HG03439 (cell line): ENCODE results near the gene LRCH4.

Experiments used
- ATAC-seq: cut with Tn5 transposase; IDR thresholded peaks from one replicate; pipeline ENCODE4 v1.9.1; 2021; ENCODE audit warnings: mild to moderate bottlenecking, moderate library complexity; ENCODE audit not compliant: unreplicated experiment

LRCH4 gene

DNA sequence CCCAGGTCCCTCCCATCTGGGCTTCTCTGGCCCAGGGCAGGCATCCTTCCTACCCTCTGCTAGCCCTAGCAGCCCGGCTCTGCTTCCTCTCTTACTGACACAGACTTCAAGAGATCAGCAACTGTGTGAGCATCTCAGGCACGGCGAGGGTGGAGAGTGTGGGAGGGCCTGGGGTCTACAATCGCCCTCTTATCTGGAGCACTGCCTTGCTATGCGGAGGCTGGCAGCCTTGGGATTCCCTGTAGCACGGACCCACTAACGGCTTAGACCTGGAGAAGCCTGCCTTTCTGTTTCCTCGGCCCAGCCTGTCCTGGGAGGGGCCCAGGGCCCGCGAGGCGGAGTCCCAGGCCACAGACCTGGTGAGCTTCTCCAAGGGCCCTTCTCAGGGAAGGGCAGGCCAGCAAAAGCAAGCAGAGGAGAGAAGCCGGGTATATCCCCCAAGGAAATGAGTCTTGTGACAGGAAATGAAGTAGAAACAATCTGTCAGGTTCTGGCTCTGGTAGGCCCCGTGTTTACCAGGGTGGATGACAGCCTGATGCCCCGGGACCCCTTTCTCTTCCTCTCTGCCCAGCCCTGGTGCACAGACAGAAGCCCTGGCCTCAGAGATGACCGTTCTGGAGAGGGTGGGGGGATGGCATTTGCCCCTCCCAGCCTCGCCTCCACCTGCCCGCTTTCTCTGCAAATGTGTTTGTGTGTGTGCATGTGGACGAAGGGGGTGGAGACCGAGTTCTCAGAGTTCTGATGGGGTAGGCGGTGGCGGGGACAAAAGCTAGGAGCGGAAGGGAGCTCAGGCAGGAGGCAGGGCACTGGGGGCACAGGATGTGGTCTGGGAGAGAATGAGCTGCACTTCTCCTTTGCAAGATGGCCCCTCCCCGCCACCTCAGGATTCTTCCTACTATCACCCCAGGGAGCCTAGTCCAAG lies 2.5 kb downstream of the LRCH4 start:
- ATAC-seq, result no peak

DNA sequence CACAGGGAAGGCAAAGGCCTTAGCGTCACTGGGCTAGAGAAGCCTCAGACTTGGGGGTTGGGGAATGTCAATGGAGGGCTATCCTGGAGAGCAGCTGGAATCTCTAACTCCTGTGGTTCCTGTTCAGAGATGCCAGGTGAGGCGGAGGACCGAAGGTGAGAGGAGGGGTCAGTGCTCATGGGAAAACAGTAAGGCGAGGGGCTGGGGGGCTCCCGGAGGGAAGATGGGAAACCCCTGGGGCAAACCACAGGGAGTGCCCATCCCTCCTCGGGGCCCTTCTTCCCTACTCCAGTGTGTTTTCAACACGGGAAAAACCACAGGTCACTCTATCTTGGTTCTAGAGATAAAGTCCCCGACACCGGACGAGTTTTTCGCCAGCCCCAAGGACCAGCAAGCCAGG lies 3.3 kb downstream of the LRCH4 start:
- no peak for ATAC-seq

DNA sequence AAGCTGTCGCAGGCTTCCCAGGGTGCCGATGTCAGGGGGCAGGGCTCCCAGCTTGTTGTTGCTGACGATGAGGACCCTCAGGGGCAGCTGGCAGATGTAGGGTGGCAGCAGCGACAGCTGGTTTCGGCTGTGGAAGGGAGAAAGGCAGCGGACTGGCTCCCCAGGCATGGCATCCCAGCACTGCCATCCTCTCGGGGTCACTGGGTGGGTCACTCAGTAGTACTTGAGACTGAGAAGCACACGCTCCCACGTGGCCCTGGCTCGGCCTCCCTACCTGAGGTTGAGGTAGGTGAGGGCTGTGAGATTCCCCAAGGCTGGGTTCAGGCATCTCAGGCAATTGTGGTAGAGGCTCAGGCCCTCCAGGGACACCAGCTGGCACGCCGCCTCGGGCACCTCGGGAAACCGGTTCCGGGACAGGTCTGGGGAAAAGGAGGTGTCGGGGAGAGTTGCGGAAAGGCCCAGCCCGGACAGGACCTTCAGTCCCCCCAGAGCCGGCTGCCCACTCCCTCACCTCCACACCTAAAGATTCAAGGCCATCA lies 3.8 kb downstream of the LRCH4 start:
- no peak for ATAC-seq

DNA sequence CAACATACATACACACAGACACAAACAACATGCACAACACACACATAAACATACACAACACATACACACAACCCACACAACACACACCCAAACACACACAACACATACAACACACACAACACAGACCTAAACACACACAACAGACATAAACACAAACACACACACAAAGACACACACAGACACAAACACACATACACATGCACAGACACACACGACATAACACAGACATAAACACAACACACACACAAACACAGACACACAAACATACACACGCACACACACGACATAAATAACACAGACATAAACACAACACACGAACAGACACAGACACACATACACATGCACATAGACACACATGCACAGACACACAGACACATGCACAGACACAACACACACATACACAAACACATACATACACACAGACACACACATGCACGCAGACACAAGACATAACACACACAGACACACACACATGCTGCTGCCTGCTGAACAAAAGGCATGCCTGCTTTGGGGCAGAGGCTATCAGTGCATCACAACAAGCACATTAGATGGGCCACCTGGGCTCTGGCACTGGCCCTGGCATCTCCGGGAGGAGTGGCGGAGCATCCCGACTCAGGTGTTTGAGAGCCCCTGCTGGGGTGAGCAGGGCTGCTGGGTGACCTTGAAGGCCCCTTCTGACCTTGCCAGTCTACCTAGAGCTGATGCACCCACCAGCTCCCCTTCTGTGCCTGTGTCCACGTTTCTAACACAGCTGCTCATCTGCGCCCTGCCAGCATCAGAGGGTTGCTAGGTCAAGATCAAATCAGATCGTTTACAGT lies 5.3 kb downstream of the LRCH4 start:
- ATAC-seq, result no peak

DNA sequence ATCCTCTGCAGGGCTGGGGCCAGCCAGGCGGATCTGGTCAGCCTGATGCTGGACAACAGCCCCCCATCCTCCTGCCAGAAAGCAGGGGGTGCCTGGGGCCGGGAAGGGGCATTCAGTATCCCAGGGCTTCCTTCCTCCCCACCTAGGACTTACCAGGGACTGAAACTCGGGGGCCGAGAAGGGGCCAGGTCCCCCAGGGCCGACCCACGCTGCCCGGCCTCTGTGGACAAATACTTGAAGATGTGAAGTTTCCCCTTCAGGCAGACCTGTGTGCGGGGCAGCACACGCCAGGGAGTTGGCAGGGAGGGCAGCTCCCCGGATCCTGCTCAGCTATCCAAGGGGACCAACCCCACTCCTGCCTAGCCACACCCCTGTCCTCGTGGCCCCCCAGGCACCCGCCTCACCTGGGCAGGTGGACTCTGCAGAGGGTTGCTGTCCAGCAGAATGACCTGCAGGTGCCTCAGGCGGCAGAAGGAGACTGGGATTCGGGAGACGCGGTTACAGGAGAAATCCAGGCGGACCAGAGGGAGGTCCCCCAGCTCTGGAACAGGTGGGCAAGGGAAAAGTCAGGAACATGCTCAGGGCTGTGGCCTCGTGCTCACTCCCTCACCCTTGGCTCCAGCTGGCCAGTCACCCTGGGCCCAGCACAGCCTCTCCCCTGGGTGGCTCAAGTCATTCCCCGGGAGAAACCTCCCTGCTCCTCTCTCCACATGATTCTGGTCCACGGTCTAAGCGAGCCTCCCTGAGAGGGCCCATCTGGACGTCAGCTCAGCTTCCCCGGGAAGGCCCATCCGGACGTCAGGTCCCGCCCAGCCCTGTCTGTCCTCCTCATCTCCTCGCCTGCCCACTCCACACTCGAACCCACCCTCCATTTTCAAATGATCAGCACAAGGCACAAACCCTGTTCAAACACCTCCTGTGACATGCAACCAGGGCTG lies 7.4 kb downstream of the LRCH4 start:
- ATAC-seq, result no peak

DNA sequence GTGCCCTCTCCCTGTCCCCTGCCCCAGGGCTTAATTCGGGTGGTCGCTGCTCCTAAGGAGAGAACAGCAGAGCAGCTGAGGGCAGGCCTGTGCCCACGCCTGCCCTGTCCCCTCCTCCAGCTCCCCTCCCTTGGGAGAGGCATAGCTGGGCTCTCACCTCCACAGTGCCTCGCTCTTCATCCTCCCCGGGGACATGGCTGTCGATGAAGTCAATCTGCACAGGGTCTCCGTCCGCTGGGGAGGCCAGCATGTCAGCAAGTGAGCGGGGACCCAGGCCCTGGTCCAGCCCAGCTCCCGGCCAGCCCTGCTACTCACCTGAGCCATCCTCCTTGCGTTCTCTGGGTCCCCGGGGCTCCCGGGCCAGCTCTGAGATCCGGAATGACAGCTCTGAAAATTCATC lies 8.4 kb downstream of the LRCH4 start:
- no peak for ATAC-seq

DNA sequence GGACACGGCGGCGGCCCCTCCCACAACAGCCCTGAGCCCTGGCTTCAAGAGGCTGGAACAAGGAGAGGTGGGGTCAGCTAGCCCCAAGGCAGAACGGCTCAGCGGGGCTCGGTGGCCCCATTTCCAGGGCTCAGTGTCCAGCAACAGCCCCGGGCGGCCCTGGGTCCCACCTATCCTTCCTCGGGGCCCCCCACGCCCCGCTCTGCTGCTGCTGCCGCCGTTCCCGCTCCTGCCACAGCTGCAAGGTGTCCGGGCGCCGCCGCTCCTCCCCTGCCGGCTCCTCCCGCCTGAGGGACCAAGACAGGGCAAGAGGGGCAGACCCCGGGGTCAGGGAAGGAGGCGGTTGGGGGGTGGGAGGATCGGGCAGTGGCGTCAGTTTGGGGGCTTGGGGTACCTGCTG lies 8.8 kb downstream of the LRCH4 start:
- ATAC-seq, result no peak

DNA sequence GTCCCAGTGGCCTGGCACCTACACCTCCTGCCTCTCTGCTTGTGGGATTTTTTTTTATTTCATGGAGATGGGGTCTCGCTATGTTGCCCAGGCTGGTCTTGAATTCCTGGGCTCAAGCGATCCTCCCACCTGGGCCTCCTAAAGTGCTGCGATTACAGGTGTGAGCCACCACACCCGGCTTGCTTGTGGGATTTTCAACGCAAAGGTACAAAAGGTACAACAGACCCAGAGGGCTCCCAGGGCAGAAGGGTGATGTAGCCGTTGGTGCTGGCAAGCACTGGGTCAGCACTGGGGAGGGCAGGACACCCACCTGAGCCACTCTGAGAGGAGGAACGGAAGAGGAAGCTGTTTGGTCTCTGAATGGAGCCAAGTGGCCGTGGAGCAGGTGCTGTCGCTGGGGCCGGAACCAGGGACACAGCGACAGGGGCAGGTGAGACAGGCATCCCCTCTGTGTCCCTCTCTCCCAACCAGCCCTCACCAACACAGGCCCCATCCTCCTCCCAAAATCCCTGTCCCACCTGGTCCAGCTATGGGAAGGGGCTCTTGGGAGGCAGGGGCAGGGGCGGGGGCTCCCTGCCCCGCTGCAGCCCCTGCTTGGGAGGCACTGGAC lies 9.4 kb downstream of the LRCH4 start:
- no peak for ATAC-seq

DNA sequence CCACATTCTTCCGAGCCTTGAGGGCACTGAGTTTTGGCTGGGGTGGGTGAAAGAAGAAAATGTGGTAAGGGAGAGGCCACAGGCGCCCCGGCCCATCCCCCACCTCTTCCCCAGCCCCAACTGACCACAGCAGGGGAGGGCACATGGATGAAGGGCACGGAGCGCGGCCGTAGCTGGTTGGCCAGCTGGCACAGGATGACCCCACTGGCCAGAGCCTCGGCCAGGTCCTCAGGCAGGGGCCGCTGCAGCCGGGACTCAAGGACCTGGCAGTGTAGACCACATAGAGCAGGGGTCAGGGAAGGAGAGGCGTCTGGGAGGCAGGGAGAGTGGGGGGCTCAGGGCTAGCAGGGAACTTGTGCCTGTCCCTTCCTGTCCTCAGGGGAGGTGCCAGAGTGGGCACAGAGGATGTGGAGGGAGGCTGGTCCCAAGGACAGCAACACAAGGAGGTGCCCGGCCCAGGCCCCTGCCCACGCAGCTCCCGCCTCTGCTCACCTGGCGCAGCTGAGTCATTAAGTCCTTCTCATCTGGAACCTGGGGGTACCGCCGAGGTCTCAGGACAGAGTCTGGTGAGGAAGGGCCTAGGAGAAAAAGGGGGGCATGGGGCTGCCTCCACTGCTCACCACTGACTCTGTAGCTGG lies 10.1 kb downstream of the LRCH4 start:
- no peak for ATAC-seq

DNA sequence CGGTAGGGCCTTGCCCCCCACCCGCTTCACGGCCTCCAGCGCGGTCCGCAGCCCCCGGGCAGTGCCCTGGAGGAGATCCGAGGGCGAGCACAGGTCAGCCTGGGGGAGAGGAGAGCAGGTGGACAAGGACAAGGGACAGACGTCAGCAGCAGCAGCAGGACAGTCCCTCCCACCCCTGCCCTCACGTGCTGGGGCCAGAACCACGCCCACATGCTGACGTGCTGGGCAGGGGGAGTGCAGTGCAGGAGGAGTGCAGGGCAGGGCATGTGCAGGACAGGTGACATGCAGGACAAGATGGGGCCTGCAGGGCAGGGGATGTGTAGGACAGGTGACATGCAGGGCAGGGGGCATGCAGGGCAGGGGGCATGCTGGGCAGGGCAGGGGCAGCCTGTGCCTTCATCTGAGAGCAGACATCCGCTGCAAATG lies 10.7 kb downstream of the LRCH4 start:
- no peak for ATAC-seq

DNA sequence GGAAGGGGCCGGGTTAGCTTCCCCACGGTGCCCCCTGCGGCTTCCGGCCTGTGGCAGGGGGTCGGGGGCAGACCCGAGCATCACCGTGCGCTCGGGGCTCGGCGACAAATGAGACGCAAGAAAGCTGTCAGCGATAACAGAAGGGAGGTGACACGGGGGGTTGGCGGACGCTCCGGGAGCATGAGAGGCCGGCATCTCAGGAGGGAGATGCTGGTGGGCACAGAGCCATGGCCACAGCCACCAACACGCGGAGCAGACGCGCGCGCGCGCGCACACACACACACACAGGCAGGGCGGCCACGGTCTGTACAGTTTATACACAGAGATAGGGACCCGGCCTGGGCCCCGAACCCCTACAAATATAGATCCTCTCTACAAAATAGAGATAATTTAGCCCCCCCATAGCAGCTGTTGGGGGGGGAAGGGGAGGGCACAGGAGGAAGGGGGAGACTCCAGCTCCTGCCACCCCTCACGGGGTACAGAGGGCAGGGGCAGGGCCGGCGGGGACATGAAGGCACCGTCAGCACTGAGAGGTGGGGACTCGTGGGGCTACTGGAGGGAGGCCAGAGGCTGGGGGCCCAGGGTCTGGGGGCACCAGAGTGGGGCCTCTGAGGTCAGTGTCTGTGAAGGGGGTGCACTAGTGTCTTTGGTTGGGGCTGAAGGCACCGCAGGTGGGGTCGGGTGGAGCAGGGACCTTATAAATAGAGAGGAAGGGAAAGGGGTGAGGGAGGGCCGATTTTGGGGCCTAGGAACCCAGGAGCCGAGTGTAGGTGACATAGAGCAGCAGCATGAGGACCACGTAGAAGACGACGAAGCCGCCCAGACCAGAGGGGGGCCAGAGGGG lies 11.3 kb downstream of the LRCH4 start:
- ATAC-seq, result no peak

DNA sequence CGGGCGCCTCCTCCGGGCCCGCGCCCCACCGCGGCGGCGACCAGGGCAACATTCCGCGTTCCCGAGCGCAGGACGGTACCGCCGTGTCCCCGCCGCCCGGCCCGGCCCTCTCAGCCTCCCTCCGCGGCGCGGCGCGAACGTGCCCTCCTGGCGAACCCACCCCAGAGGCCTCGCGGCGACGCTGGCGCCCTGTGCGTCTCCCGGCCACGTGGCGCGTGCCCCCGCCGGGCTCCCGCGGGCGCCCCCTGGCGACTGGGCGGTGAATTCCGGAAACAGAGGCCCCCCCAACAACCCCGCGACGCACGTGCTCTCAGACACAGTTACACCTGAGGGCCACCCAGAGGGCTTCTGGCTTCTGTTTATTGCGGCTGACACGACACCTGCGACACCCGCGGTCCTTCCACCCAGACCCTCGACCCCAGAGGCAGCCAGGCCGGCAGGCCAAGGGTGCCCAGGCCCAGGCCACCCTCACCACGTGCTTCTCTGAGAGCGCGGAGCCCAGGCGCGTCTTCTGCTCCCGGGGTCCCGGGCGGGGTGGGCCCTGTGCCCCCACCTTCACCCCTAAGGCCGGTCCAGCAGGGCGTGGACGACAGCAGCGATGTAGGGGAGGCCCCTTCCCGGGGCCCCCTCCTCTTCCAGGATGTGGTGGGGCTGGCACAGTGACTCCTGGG lies 12.1 kb downstream of the LRCH4 start, which contains the start of gene SAP25:
SAP25 (minus strand) TSS at position 210 of the 671 bp plus-strand sequence; CDS start at position 52, 158 bp downstream.
- ATAC-seq, result no peak

DNA sequence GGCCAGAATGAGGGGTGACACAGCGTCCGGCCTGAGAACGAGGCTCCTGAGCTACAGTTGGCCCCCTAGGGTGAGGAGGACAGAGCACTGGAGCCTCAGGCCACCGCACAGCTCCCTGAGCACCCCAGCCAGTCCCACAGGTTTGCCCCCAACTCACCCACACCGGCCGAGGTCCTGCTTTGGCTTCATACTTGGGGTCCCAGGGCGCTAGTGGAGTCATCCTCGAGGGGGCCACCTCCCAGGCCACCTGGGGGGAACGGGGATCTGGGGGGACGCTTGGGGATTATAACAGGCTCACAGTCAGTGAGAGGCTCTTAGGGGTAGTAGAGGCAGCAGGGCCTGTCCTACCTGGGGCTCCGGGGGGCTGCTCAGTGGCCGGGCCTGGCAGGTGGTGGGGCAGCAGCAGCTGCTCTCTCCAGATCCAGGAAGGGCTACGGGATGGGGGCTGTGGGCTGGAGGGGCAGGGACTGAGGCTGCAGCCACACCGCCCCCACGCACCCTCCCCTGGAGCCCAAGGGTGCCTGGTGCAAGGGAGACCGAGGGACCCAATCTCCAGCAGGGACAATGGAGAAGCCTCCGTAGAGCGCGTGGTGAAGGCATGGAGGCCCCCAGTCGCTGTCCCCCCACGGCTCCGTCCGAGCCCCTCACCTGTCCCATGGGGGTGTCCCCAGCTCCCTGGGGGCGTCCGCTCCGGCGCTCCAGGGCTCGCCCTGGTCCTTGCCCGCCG lies 12.8 kb downstream of the LRCH4 start:
- no peak for ATAC-seq

DNA sequence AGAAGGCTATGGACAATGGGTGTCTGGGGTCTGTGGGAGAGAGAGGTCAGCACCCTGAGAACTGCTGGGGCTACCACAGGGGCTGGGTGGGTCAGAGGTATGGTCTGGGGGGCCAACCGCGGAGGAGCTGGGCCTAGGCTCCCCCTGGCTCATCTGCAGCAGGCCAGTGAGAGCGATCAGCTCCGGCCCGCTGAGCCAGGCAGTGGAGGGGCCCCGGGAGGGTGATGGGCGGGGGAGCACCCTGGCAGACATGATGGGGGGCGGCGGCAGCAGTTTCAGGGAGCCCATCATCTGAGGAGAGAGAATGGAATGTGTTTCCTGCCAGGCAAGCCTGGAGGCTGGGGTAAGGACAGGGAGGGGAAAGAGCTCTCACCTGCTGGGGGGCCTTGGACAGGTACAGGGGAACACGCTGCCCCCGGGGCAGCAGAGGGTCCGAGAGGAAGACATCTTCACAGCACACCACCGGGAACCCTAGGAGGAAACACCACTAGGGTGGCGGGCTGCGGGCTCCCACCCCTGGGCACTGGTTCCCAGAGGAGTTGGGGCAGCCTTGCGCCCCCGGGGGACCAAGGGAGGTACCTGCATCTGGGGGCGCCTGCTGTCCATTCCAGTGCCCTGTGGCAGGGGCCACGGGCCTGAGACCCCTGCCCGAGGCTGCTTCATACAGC lies 13.5 kb downstream of the LRCH4 start:
- ATAC-seq, result no peak

DNA sequence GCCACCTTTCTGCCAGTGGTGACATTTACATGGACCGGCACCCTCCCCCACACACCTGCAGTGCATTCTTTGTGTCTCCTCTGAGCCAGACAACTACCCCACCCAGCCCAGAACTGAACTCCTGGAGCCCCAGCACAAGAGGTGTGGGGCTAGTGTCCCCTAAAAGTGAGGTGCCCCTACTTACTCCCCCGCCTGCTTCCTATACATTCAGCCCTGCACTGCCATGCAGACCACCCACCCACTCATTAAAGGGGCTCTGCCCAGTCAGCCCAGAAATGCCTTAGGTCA lies 14.2 kb downstream of the LRCH4 start:
- ATAC-seq, result no peak

DNA sequence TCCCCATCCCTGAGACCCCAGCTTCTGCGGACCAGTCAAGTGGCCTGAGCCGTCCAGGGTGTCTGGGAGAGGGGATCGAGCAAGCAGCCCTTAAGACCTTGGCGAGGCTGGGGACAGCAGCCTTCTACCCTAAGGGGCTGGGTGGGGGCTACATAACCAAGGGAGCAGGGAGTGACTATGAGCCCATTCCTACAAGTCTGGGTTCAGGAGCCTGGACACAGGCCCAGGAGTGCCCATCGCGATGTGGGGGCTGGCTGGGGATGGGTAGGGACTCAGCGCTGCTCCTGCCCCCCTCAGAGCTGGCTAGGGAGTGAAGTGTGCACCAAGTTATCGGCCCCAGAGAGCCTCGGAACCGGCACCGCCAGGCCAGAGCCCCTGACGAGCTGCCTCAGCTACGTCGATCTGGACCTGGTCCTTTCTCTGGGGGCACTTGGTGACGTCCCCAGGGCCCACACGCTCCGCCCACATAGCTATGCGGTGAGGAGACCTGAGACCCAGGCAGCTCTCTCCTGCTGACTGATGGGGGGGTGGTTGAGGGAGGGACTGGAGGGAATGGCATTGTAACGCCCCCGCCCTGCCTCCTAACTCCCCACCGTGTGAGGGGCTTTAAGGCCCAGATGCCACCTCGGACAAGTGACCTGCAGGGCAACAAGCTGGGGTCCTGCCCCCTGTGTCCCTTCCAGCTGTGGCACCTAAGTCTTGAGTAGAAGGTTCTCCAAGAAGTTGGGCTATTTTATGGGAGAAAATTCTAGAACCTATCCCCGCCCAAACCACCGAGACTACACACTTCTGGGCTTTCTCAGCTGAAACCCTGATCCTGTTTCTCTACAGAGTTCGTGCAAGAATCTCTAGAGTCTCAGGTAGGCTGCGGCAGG lies 14.7 kb downstream of the LRCH4 start:
- no peak for ATAC-seq
